K562 (cell line): ENCODE measurements around the gene UBA1. TPM values are rescaled to one million over a fixed set of nuclear protein-coding genes. Genes with fewer than 3 reads are reported as not detected.

Experiments used
- CBFA2T3 ChIP-seq: fragments of 450-650 bp; IDR thresholded peaks from 2 replicates; pipeline ENCODE4 v1.6.1; 2017
- ESRRA ChIP-seq: fragments of 450-650 bp; IDR thresholded peaks from 2 replicates; pipeline ENCODE4 v1.6.1; 2014; ENCODE audit warnings: low read depth, mild to moderate bottlenecking, moderate library complexity, borderline replicate concordance
- ESRRB ChIP-seq: fragments of 250-450 bp; sonication (Bioruptor Pico); IDR thresholded peaks from 2 replicates; pipeline ENCODE4 v1.5.0; 2020; ENCODE audit warnings: mild to moderate bottlenecking, moderate library complexity, borderline replicate concordance
- MITF ChIP-seq: IDR thresholded peaks from 2 replicates; pipeline ENCODE4 v1.6.1; 2014; ENCODE audit warnings: antibody characterized with exemption
- MNT ChIP-seq, 2 experiments: fragments of 450-650 bp; conservative IDR thresholded peaks; 2 replicates each; pipeline ENCODE4 v1.6.1; 2017; ENCODE audit warnings: mild to moderate bottlenecking in 2 of 2, moderate library complexity in 2 of 2
- NEUROD1 ChIP-seq: fragments of 150-350 bp; IDR thresholded peaks from 2 replicates; pipeline ENCODE4 v1.6.1; 2014; ENCODE audit warnings: borderline replicate concordance, low read length, low read depth; ENCODE audit not compliant: partially characterized antibody
- PHF20 ChIP-seq: fragments of 450-650 bp; IDR thresholded peaks from 2 replicates; pipeline ENCODE4 v1.6.1; 2018; ENCODE audit not compliant: partially characterized antibody
- SLC30A9 ChIP-seq: fragments of 250-450 bp; sonication (Bioruptor Pico); IDR thresholded peaks from 2 replicates; pipeline ENCODE4 v1.8.0; 2022; ENCODE audit warnings: mild to moderate bottlenecking, moderate library complexity
- SREBF2 ChIP-seq: sonication (generic); formaldehyde crosslinking; IDR thresholded peaks from 2 replicates; pipeline ENCODE4 v1.4.0; 2020; ENCODE audit warnings: mild to moderate bottlenecking, missing genetic modification reagents
- TAF1 ChIP-seq: IDR thresholded peaks from 2 replicates; pipeline ENCODE4 v1.6.1; 2011; ENCODE audit warnings: mild to moderate bottlenecking, low read length, moderate library complexity; ENCODE audit not compliant: insufficient read depth, control insufficient read depth, severe bottlenecking; ENCODE audit errors: extremely low read depth
- TAF7 ChIP-seq: fragments of 450-650 bp; IDR thresholded peaks from 2 replicates; pipeline ENCODE4 v1.6.1; 2016; ENCODE audit warnings: missing genetic modification characterization, missing compliant biosample characterization
- THRAP3 ChIP-seq: fragments of 450-650 bp; IDR thresholded peaks from 2 replicates; pipeline ENCODE4 v1.6.1; 2016; ENCODE audit warnings: mild to moderate bottlenecking, inconsistent platforms, borderline replicate concordance
- TRIM28 ChIP-seq: fragments of 450-650 bp; IDR thresholded peaks from 2 replicates; pipeline ENCODE4 v1.6.1; 2017
- ZNF239 ChIP-seq: fragments of 250-450 bp; sonication (Bioruptor Pico); IDR thresholded peaks from 2 replicates; pipeline ENCODE4 v1.4.0; 2020; ENCODE audit warnings: mild to moderate bottlenecking
- polyA plus RNA-seq, 8 experiments: library from polyadenylated mRNA; depleted of rRNA in 4 of 8; stranded (reverse) in 5 of 8; unstranded in 3 of 8; fragments of >200 nt; fragmentation: Nextera tagmentation in 2 of 8; fragmentation: Illumina TruSeq in 1 of 8; extraction: Ambion mirVana in 2 of 8; extraction: Trizol in 1 of 8; gene quantifications; 2 replicates each; pipeline versions ENCODE4 v1.2.1 to v1.2.3, GENCODE V29; 2011 to 2014; ENCODE audit warnings: inconsistent platforms in 1 of 8, missing spikeins in 1 of 8
- total RNA-seq, 7 experiments: library from RNA; depleted of rRNA in 6 of 7; stranded (reverse); fragments of >200 nt in 6 of 7; fragmentation: Illumina TruSeq in 2 of 7; extraction: Trizol in 2 of 7; gene quantifications; 2 replicates each; pipeline versions ENCODE4 v1.2.1 to v1.2.3, GENCODE V29; 2011 to 2021; ENCODE audit warnings: low replicate concordance in 1 of 7

UBA1 gene
- total and polyA plus RNA-seq, 9 of the 15 experiments (the other 6 are each of a cell fraction or from before 2014, with no cell fraction given): 32.0 to 174 (median 93.6) TPM

GRCh38 chrX:47190445-47191269 is 3.0 kb upstream of the UBA1 start (continued):
- peak; percentile 57 for TF ChIP-seq NEUROD1
- no peak for TF ChIP-seq ESRRA
- no peak for TF ChIP-seq MITF
- no peak for TF ChIP-seq PHF20
- no peak for TF ChIP-seq ZNF239 (CRISPR knock-in tag)
- no peak for TF ChIP-seq TAF7 (tag)
- TF ChIP-seq THRAP3: no peak
- peak; percentile 82 to 85 for TF ChIP-seq MNT (conservative IDR thresholded peaks at IDR 0.05)
- TF ChIP-seq SREBF2 (CRISPR knock-in tag): no peak
- TF ChIP-seq SLC30A9 (CRISPR knock-in tag): no peak
- TF ChIP-seq TRIM28: no peak
- no peak for TF ChIP-seq ESRRB (CRISPR knock-in tag)
- TF ChIP-seq TAF1: peak; percentile 52
- TF ChIP-seq CBFA2T3: no peak
- TF ChIP-seq, all 486 proteins: peak for 44
